HepG2 (cell line): ENCODE results near the gene DYSF. TPM values are rescaled to one million over a fixed set of nuclear protein-coding genes. Genes with fewer than 3 reads are reported as not detected.

ENCODE experiments used
- ATAC-seq: fragments of 200-7000 bp; cut with Tn5 transposase; 3 replicates; pipeline ENCODE4 v1.9.1; 2020; ENCODE audit warnings: mild to moderate bottlenecking, moderate library complexity
- BruUV-seq: library from RNA; stranded (reverse); fragments of 400-500 nt; replicated peaks from 2 replicates; lab custom pipeline; 2021; lab: Mats Ljungman, UMichigan
- CTCF ChIA-PET: fragments of 300-600 bp; formaldehyde crosslinking; extraction: SDS; loops from one replicate; lab custom pipeline; 2021; ENCODE audit warnings: low total read pairs, inconsistent platforms, low intra/inter-chr PET ratio; lab: Yijun Ruan, JAX
- POLR2A ChIA-PET: fragments of 350-600 bp; sonication (Branson Sonifier 250); formaldehyde crosslinking; loops from one replicate; lab custom pipeline; 2020; ENCODE audit warnings: antibody characterized with exemption, inconsistent platforms; lab: Yijun Ruan, JAX
- DNase-seq: peaks from one replicate; pipeline ENCODE4 v3.0.0-alpha.2; 2015; ENCODE audit warnings: low spot score
- FAIRE-seq: peaks from 3 replicates; lab custom pipeline; 2011; peaks lifted over from hg19 to GRCh38; lab: Jason Lieb, UNC
- H2AFZ ChIP-seq: one replicate; pipeline ENCODE4 v1.6.1; 2011; ENCODE audit warnings: low read length, inconsistent platforms
- H3K27ac ChIP-seq: fragments of 300-600 bp; 3 replicates; pipeline ENCODE4 v1.8.0; 2011; ENCODE audit warnings: mixed run types, mild to moderate bottlenecking, mixed read lengths, low read length, inconsistent platforms; ENCODE audit not compliant: insufficient read depth; ENCODE audit errors: extremely low read length
- H3K27me3 ChIP-seq, 2 experiments: fragments of 200-600 bp in 1 of 2; 2 replicates in 1 of 2; 3 replicates in 1 of 2; pipeline versions ENCODE4 v1.6.0 to v1.8.0; 2011; ENCODE audit warnings: low read length in 2 of 2, mild to moderate bottlenecking in 2 of 2, moderate library complexity in 2 of 2, inconsistent platforms in 1 of 2; ENCODE audit not compliant: insufficient read depth in 2 of 2, control insufficient read depth in 1 of 2
- H3K36me3 ChIP-seq, 2 experiments: fragments of 200-600 bp in 1 of 2; replicated peaks in 1 of 2; 2 replicates in 1 of 2; 3 replicates in 1 of 2; pipeline versions ENCODE4 v1.5.1 to v1.8.0; 2011; ENCODE audit warnings: low read length in 2 of 2, inconsistent platforms in 1 of 2; ENCODE audit not compliant: insufficient read depth in 2 of 2, control insufficient read depth in 1 of 2
- H3K4me1 ChIP-seq: 2 replicates; pipeline ENCODE4 v1.5.1; 2012; ENCODE audit warnings: low read length, inconsistent platforms; ENCODE audit not compliant: insufficient read depth
- H3K4me2 ChIP-seq: 2 replicates; pipeline ENCODE4 v1.6.0; 2011; ENCODE audit warnings: low read depth, low read length, inconsistent platforms
- H3K4me3 ChIP-seq, 3 experiments: fragments of 200-600 bp in 1 of 3; sonication (generic), shearing (Covaris generic) in 1 of 3; replicated peaks in 1 of 3; 2 replicates each; pipeline ENCODE4 v1.5.1; 2011 to 2016; ENCODE audit warnings: low read length in 3 of 3, inconsistent platforms in 2 of 3, low read depth in 2 of 3, mild to moderate bottlenecking in 2 of 3, control low read depth in 1 of 3, mixed read lengths in 1 of 3; ENCODE audit not compliant: insufficient read depth in 1 of 3
- H3K79me2 ChIP-seq: one replicate; pipeline ENCODE4 v1.6.1; 2011; ENCODE audit warnings: low read length, inconsistent platforms; ENCODE audit not compliant: insufficient read depth
- H3K9ac ChIP-seq: 2 replicates; pipeline ENCODE4 v1.6.0; 2011; ENCODE audit warnings: mild to moderate bottlenecking, low read depth, low read length, inconsistent platforms; ENCODE audit not compliant: insufficient read depth
- H3K9me3 ChIP-seq: 2 replicates; pipeline ENCODE4 v1.5.1; 2012; ENCODE audit warnings: mild to moderate bottlenecking, low read length
- H4K20me1 ChIP-seq: 2 replicates; pipeline ENCODE4 v1.6.0; 2011; ENCODE audit warnings: inconsistent platforms, mild to moderate bottlenecking, low read length, moderate library complexity; ENCODE audit not compliant: insufficient read depth
- BORCS8-MEF2B ChIP-seq: sonication (generic); formaldehyde crosslinking; IDR thresholded peaks from 2 replicates; pipeline ENCODE4 v1.8.0; 2022; ENCODE audit warnings: mild to moderate bottlenecking, missing genetic modification reagents
- GTF2F1 ChIP-seq: fragments of 150-350 bp; IDR thresholded peaks from 2 replicates; pipeline ENCODE4 v1.6.1; 2014; ENCODE audit warnings: low read length
- IRF2 ChIP-seq: IDR thresholded peaks from 2 replicates; pipeline ENCODE4 v1.6.1; 2018; ENCODE audit warnings: missing genetic modification reagents, missing compliant biosample characterization
- RORA ChIP-seq: sonication (generic); formaldehyde crosslinking; IDR thresholded peaks from 2 replicates; pipeline ENCODE4 v1.5.0; 2020; ENCODE audit warnings: mild to moderate bottlenecking, missing genetic modification reagents, moderate library complexity
- ZNF550 ChIP-seq: sonication (generic); formaldehyde crosslinking; IDR thresholded peaks from 2 replicates; pipeline ENCODE4 v1.4.0; 2020; ENCODE audit warnings: mild to moderate bottlenecking, missing genetic modification reagents, borderline replicate concordance
- ZNF790 ChIP-seq: sonication (generic); formaldehyde crosslinking; IDR thresholded peaks from 2 replicates; pipeline ENCODE4 v1.8.0; 2022; ENCODE audit warnings: missing genetic modification reagents, mild to moderate bottlenecking, borderline replicate concordance
- ZNF883 ChIP-seq: sonication (generic); formaldehyde crosslinking; IDR thresholded peaks from 2 replicates; pipeline ENCODE4 v1.5.1; 2020; ENCODE audit warnings: mild to moderate bottlenecking, missing genetic modification reagents; ENCODE audit errors: not compliant biosample characterization
- WGBS: methylation state at CpG from one replicate; pipeline ENCODE4 v1.1.6; 2017; ENCODE audit warnings: low lambda C conversion rate; 5-methylcytosine and 5-hydroxymethylcytosine counted together
- in situ Hi-C: cut with HindIII; loops from 2 replicates; pipeline ENCODE4 v1.10.0; 2017; ENCODE audit warnings: low pct_unique_long_range_greater_than_20kb; ENCODE audit not compliant: extremely low pct_ligation_motif_present
- intact Hi-C: fragments of 100-400 bp; cut with micrococcal nuclease; formaldehyde crosslinking; loops from one replicate; pipeline ENCODE4 v1.10.0; 2022; ENCODE audit not compliant: unreplicated experiment
- polyA plus RNA-seq, 8 experiments: library from polyadenylated mRNA; depleted of rRNA in 3 of 8; stranded (reverse) in 7 of 8; unstranded in 1 of 8; fragments of >200 nt; fragmentation: Illumina TruSeq in 4 of 8; extraction: Trizol in 4 of 8; gene quantifications; 2 replicates each; pipeline versions ENCODE4 v1.2.1 to v1.2.3, GENCODE V29; 2011 to 2016; ENCODE audit warnings: low read depth in 4 of 8, missing spikeins in 1 of 8, mixed read lengths in 1 of 8; ENCODE audit not compliant: insufficient read depth in 1 of 8
- total RNA-seq, 5 experiments: library from RNA; depleted of rRNA; stranded (reverse); fragments of >200 nt; fragmentation: Illumina TruSeq; extraction: Trizol; gene quantifications; 2 replicates each; pipeline ENCODE4 v1.2.3, GENCODE V29; 2016; ENCODE audit warnings: low read depth in 1 of 5
- TF ChIP-seq, protein P1 (sequence below): IDR thresholded peaks from 2 replicates; pipeline ENCODE4 v1.6.1; 2016; ENCODE audit warnings: low read depth, borderline replicate concordance
- TF ChIP-seq, protein P2 (sequence below): sonication (generic); formaldehyde crosslinking; IDR thresholded peaks from 2 replicates; pipeline ENCODE4 v1.4.0; 2020; ENCODE audit warnings: low read depth, mild to moderate bottlenecking, missing genetic modification reagents
- TF ChIP-seq, protein P3 (sequence below): sonication (generic); formaldehyde crosslinking; IDR thresholded peaks from 2 replicates; pipeline ENCODE4 v1.4.0; 2020; ENCODE audit warnings: missing genetic modification reagents
- TF ChIP-seq, protein P4 (sequence below): sonication (generic); formaldehyde crosslinking; IDR thresholded peaks from 2 replicates; pipeline ENCODE4 v1.5.1; 2020; ENCODE audit warnings: mild to moderate bottlenecking, missing genetic modification reagents, borderline replicate concordance
- TF ChIP-seq, protein P5 (sequence below): sonication (generic); formaldehyde crosslinking; IDR thresholded peaks from 2 replicates; pipeline ENCODE4 v1.4.0; 2020; ENCODE audit warnings: mild to moderate bottlenecking, missing genetic modification reagents

Gene DYSF
- total and polyA plus RNA-seq, 2 of the 13 experiments (the other 11 are each of a cell fraction or from before 2014, with no cell fraction given): 0.15 to 2.4 TPM

DNA sequence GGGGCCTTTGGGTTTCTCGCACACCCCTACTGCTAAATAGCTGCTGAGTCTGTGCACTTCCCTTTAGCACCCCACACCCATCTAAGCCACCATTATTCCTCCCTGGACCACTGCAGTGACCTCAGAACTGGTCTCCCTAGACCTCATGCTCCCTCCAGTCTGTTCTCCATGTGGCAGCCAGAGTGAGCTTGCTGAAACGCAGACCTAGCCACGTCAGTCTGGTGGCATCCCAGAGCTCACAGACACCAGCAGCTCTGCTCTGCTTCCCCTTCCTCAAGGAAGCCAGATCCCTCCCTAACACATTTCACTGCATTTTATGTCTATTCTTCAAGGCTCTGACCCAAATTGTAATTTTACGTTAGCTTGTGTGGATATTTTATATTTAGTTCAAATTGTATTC is 144.4 kb downstream of the DYSF start:
- no TSS peak for BruUV-seq
- Histone ChIP-seq H3K9ac (no peak overlapping the region), H3K4me2 (no peak overlapping the region), H3K79me2 (no peaks in the 10 kb centered on the region), H3K4me1 (peaks cover 15% of the 10 kb centered on the region; the same call in 1 of the 2 replicates), H2AFZ (no peak overlapping the region), H3K27ac (no peak overlapping the region), H3K9me3 (no peaks in the 10 kb centered on the region), H4K20me1 (no peaks in the 10 kb centered on the region), H3K36me3 (no peaks in the 10 kb centered on the region), H3K27me3 (peaks cover 6 to 8% of the 10 kb centered on the region in 2 experiments; a peak in 1 of 5 replicates), H3K4me3 (no peak overlapping the region)
- no peak for FAIRE-seq
- DNase-seq: no peak
- intact Hi-C loops: no loop called here
- ChIA-PET POLR2A (no interaction called here), CTCF (no interaction called here)
- WGBS: 42% methylated on average over 4 of the region's 4 CpGs
- in situ Hi-C loops: no loop called here
- no peak for ATAC-seq
- TF ChIP-seq, protein P1, sequence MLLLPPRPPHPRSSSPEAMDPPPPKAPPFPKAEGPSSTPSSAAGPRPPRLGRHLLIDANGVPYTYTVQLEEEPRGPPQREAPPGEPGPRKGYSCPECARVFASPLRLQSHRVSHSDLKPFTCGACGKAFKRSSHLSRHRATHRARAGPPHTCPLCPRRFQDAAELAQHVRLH: no peak
- no peak for TF ChIP-seq ZNF790
- TF ChIP-seq GTF2F1: no peak
- TF ChIP-seq RORA (CRISPR knock-in tag): no peak
- TF ChIP-seq, protein P2, sequence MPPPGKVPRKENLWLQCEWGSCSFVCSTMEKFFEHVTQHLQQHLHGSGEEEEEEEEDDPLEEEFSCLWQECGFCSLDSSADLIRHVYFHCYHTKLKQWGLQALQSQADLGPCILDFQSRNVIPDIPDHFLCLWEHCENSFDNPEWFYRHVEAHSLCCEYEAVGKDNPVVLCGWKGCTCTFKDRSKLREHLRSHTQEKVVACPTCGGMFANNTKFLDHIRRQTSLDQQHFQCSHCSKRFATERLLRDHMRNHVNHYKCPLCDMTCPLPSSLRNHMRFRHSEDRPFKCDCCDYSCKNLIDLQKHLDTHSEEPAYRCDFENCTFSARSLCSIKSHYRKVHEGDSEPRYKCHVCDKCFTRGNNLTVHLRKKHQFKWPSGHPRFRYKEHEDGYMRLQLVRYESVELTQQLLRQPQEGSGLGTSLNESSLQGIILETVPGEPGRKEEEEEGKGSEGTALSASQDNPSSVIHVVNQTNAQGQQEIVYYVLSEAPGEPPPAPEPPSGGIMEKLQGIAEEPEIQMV (CRISPR knock-in tag): no peak
- TF ChIP-seq, protein P3, sequence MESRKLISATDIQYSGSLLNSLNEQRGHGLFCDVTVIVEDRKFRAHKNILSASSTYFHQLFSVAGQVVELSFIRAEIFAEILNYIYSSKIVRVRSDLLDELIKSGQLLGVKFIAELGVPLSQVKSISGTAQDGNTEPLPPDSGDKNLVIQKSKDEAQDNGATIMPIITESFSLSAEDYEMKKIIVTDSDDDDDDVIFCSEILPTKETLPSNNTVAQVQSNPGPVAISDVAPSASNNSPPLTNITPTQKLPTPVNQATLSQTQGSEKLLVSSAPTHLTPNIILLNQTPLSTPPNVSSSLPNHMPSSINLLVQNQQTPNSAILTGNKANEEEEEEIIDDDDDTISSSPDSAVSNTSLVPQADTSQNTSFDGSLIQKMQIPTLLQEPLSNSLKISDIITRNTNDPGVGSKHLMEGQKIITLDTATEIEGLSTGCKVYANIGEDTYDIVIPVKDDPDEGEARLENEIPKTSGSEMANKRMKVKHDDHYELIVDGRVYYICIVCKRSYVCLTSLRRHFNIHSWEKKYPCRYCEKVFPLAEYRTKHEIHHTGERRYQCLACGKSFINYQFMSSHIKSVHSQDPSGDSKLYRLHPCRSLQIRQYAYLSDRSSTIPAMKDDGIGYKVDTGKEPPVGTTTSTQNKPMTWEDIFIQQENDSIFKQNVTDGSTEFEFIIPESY: no peak
- no peak for TF ChIP-seq BORCS8-MEF2B (CRISPR knock-in tag)
- TF ChIP-seq ZNF550 (CRISPR knock-in tag): no peak
- TF ChIP-seq, protein P4, sequence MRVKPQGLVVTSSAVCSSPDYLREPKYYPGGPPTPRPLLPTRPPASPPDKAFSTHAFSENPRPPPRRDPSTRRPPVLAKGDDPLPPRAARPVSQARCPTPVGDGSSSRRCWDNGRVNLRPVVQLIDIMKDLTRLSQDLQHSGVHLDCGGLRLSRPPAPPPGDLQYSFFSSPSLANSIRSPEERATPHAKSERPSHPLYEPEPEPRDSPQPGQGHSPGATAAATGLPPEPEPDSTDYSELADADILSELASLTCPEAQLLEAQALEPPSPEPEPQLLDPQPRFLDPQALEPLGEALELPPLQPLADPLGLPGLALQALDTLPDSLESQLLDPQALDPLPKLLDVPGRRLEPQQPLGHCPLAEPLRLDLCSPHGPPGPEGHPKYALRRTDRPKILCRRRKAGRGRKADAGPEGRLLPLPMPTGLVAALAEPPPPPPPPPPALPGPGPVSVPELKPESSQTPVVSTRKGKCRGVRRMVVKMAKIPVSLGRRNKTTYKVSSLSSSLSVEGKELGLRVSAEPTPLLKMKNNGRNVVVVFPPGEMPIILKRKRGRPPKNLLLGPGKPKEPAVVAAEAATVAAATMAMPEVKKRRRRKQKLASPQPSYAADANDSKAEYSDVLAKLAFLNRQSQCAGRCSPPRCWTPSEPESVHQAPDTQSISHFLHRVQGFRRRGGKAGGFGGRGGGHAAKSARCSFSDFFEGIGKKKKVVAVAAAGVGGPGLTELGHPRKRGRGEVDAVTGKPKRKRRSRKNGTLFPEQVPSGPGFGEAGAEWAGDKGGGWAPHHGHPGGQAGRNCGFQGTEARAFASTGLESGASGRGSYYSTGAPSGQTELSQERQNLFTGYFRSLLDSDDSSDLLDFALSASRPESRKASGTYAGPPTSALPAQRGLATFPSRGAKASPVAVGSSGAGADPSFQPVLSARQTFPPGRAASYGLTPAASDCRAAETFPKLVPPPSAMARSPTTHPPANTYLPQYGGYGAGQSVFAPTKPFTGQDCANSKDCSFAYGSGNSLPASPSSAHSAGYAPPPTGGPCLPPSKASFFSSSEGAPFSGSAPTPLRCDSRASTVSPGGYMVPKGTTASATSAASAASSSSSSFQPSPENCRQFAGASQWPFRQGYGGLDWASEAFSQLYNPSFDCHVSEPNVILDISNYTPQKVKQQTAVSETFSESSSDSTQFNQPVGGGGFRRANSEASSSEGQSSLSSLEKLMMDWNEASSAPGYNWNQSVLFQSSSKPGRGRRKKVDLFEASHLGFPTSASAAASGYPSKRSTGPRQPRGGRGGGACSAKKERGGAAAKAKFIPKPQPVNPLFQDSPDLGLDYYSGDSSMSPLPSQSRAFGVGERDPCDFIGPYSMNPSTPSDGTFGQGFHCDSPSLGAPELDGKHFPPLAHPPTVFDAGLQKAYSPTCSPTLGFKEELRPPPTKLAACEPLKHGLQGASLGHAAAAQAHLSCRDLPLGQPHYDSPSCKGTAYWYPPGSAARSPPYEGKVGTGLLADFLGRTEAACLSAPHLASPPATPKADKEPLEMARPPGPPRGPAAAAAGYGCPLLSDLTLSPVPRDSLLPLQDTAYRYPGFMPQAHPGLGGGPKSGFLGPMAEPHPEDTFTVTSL (CRISPR knock-in tag): no peak
- TF ChIP-seq, protein P5, sequence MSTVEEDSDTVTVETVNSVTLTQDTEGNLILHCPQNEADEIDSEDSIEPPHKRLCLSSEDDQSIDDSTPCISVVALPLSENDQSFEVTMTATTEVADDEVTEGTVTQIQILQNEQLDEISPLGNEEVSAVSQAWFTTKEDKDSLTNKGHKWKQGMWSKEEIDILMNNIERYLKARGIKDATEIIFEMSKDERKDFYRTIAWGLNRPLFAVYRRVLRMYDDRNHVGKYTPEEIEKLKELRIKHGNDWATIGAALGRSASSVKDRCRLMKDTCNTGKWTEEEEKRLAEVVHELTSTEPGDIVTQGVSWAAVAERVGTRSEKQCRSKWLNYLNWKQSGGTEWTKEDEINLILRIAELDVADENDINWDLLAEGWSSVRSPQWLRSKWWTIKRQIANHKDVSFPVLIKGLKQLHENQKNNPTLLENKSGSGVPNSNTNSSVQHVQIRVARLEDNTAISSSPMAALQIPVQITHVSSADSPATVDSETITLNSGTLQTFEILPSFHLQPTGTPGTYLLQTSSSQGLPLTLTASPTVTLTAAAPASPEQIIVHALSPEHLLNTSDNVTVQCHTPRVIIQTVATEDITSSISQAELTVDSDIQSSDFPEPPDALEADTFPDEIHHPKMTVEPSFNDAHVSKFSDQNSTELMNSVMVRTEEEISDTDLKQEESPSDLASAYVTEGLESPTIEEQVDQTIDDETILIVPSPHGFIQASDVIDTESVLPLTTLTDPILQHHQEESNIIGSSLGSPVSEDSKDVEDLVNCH (CRISPR knock-in tag): no peak
- no peak for TF ChIP-seq IRF2 (CRISPR knock-in tag)
- no peak for TF ChIP-seq ZNF883 (CRISPR knock-in tag)
